Mesenchymal stem cell (in vitro differentiated cells and primary cell): ENCODE data around the gene HSF2BP.
"Not testable (repeated sequence)": the region's sequence is repeated elsewhere in the genome, so short reads cannot be mapped to it uniquely, and the experiment has no call there.

ENCODE experiments used
- DNase-seq: peaks from one replicate; pipeline ENCODE4 v3.0.0-alpha.2; 2013
- H2AFZ ChIP-seq: one replicate; pipeline ENCODE4 v1.6.1; 2013; ENCODE audit warnings: low read depth, mild to moderate bottlenecking, control low read depth, inconsistent platforms, low read length, moderate library complexity
- H2AK5ac ChIP-seq: 2 replicates; pipeline ENCODE4 v1.6.1; 2013; ENCODE audit warnings: low read length, moderate library complexity, mild to moderate bottlenecking, inconsistent platforms; ENCODE audit not compliant: severe bottlenecking
- H2BK120ac ChIP-seq: one replicate; pipeline ENCODE4 v1.6.1; 2013; ENCODE audit warnings: low read depth, mild to moderate bottlenecking, inconsistent platforms, low read length, moderate library complexity
- H2BK12ac ChIP-seq, 2 experiments: one replicate each; pipeline ENCODE4 v1.6.1; 2013; ENCODE audit warnings: inconsistent platforms in 2 of 2, low read length in 2 of 2, mild to moderate bottlenecking in 2 of 2, moderate library complexity in 2 of 2, control low read depth in 1 of 2
- H2BK15ac ChIP-seq: one replicate; pipeline ENCODE4 v1.6.1; 2013; ENCODE audit warnings: mild to moderate bottlenecking, low read depth, inconsistent platforms; ENCODE audit not compliant: poor library complexity, severe bottlenecking
- H2BK5ac ChIP-seq: 2 replicates; pipeline ENCODE4 v1.6.1; 2013; ENCODE audit warnings: low read depth, mild to moderate bottlenecking, low read length, control low read depth, inconsistent platforms; ENCODE audit not compliant: poor library complexity, severe bottlenecking
- H3K14ac ChIP-seq, 2 experiments: one replicate each; pipeline ENCODE4 v1.6.1; 2013; ENCODE audit warnings: inconsistent platforms in 2 of 2, low read length in 2 of 2, control low read depth in 1 of 2, mild to moderate bottlenecking in 1 of 2, moderate library complexity in 1 of 2
- H3K18ac ChIP-seq, 2 experiments: one replicate each; pipeline ENCODE4 v1.6.1; 2013; ENCODE audit warnings: inconsistent platforms in 2 of 2, low read length in 2 of 2, control low read depth in 1 of 2, low read depth in 1 of 2, mild to moderate bottlenecking in 1 of 2
- H3K23ac ChIP-seq, 2 experiments: one replicate each; pipeline ENCODE4 v1.6.1; 2013; ENCODE audit warnings: inconsistent platforms in 2 of 2, low read length in 2 of 2, mild to moderate bottlenecking in 2 of 2, moderate library complexity in 2 of 2, control low read depth in 1 of 2
- H3K27ac ChIP-seq: 2 replicates; pipeline ENCODE4 v1.5.1; 2013; ENCODE audit warnings: mild to moderate bottlenecking, moderate library complexity, low read length, control low read depth, inconsistent platforms; ENCODE audit not compliant: poor library complexity, severe bottlenecking
- H3K27me3 ChIP-seq, 2 experiments: 2 replicates each; pipeline versions ENCODE4 v1.6.1 to v1.7.0; 2013; ENCODE audit warnings: low read length in 2 of 2, mild to moderate bottlenecking in 2 of 2, moderate library complexity in 2 of 2, control low read depth in 1 of 2, inconsistent platforms in 1 of 2; ENCODE audit not compliant: control insufficient read depth in 1 of 2, insufficient read depth in 1 of 2
- H3K36me3 ChIP-seq, 2 experiments: 2 replicates each; pipeline versions ENCODE4 v1.6.1 to v1.7.0; 2013; ENCODE audit warnings: low read length in 2 of 2, control low read depth in 1 of 2, inconsistent platforms in 1 of 2, low read depth in 1 of 2, mild to moderate bottlenecking in 1 of 2; ENCODE audit not compliant: insufficient read depth in 2 of 2, control insufficient read depth in 1 of 2
- H3K4ac ChIP-seq, 2 experiments: one replicate each; pipeline ENCODE4 v1.6.1; 2013; ENCODE audit warnings: inconsistent platforms in 2 of 2, low read length in 2 of 2, mild to moderate bottlenecking in 2 of 2, moderate library complexity in 2 of 2, control low read depth in 1 of 2, low read depth in 1 of 2
- H3K4me1 ChIP-seq: 2 replicates; pipeline ENCODE4 v1.6.1; 2013; ENCODE audit warnings: low read depth, low read length, control low read depth; ENCODE audit not compliant: control insufficient read depth, insufficient read depth
- H3K4me2 ChIP-seq: 2 replicates; pipeline ENCODE4 v1.6.1; 2013; ENCODE audit warnings: low read length, mild to moderate bottlenecking, inconsistent platforms; ENCODE audit not compliant: poor library complexity, severe bottlenecking
- H3K4me3 ChIP-seq, 2 experiments: 2 replicates each; pipeline versions ENCODE4 v1.5.1 to v1.7.0; 2013; ENCODE audit warnings: low read length in 2 of 2, mild to moderate bottlenecking in 2 of 2, control low read depth in 1 of 2, low read depth in 1 of 2; ENCODE audit not compliant: insufficient read depth in 1 of 2
- H3K79me1 ChIP-seq: replicated peaks from 2 replicates; pipeline ENCODE4 v1.6.1; 2013; ENCODE audit warnings: mild to moderate bottlenecking, control low read depth, low read length, inconsistent platforms; ENCODE audit not compliant: poor library complexity, severe bottlenecking
- H3K9ac ChIP-seq: 2 replicates; pipeline ENCODE4 v1.7.0; 2013; ENCODE audit warnings: mild to moderate bottlenecking, low read length, moderate library complexity
- H3K9me3 ChIP-seq: 2 replicates; pipeline ENCODE4 v1.7.0; 2013; ENCODE audit warnings: mild to moderate bottlenecking, low read length; ENCODE audit not compliant: control insufficient read depth
- H4K8ac ChIP-seq: one replicate; pipeline ENCODE4 v1.6.1; 2013; ENCODE audit warnings: inconsistent platforms, mild to moderate bottlenecking, low read length, moderate library complexity
- H4K91ac ChIP-seq: one replicate; pipeline ENCODE4 v1.6.1; 2013; ENCODE audit warnings: mild to moderate bottlenecking, low read length, inconsistent platforms
- WGBS: methylation state at CpG from one replicate; pipeline ENCODE4 v1.1.7; 2013; ENCODE audit warnings: mixed read lengths; 5-methylcytosine and 5-hydroxymethylcytosine counted together

The HSF2BP gene

DNA sequence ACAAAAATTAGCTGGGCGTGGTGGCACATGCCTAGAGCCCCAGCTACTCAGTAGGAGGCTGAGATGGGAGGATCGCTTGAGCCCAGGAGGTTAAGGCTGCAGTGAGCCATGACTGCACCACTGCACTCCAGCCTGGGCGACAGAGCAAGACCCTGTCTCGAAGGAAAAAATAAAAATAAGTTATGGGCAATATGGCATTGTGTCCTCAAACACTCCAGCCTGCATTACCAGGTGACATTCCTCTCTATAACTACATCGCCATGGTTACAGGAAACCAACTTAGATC is 40.1 kb upstream of the HSF2BP start:
- WGBS: 87% methylated on average over 5 of the region's 5 CpGs
- H2BK5ac ChIP-seq, DNase-seq, H3K14ac ChIP-seq, H3K9me3 ChIP-seq, H2AFZ ChIP-seq, H3K9ac ChIP-seq, H2AK5ac ChIP-seq, H3K18ac ChIP-seq, H3K4me3 ChIP-seq, H2BK120ac ChIP-seq, H3K79me1 ChIP-seq, H3K27me3 ChIP-seq, H3K27ac ChIP-seq, H4K8ac ChIP-seq, H4K91ac ChIP-seq, H2BK15ac ChIP-seq, H2BK12ac ChIP-seq, H3K23ac ChIP-seq, H3K4me2 ChIP-seq, H3K4ac ChIP-seq: not testable (repeated sequence)
- H3K4me1 ChIP-seq: peaks cover 18% of the 10 kb centered on the region
- peaks cover 13 to 22% of the 10 kb centered on the region in 2 experiments for H3K36me3 ChIP-seq

DNA sequence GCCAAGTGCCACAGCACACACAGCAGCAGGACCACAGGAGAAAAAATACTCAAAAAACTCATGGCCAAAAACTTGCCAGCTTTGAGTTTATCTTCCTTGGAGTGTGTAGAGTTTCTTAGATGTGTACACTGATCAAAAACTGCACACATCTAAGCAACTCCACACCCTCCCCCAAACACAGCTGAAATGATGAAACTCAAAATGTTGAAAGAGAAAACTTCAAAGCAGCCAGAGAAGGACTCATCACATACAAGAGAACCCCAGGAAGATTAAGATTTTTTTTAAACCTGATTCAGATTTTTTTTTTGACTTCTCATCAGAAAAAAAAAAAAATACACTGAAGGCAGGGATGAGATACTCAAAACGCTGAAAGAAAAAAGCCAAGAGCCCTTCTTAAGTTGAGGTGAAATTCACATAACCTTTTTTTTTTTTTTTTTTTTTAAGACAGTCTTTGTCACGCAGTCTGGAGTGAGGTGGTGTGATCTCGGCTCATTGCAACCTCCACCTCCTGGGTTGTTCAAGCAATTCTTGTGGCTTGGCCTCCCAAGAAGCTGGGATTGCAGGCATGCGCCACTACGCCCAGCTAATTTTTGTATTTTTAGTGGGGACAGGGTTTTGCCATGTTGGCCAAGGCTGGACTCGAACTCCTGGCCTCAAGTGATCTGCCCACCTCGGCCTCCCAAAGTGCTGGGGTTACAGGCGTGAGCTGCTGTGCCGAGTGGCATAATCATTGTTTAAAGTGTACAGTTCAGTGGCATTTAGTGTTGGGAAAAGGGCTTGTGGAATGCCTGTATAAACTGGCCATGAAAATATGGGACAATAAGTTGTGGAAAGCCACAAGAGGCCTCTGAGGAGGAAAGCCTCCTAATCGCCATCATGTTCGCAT is 38.7 kb upstream of the HSF2BP start:
- H3K4ac ChIP-seq: no peak overlapping the region
- no peak overlapping the region for H4K91ac ChIP-seq
- H2BK12ac ChIP-seq: no peak overlapping the region
- H2BK15ac ChIP-seq: no peak overlapping the region
- no peak overlapping the region for H2BK5ac ChIP-seq
- H3K27me3 ChIP-seq: no peaks in the 10 kb centered on the region
- H2BK120ac ChIP-seq: no peak overlapping the region
- H3K14ac ChIP-seq: no peak overlapping the region
- peak; percentile 41 for DNase-seq
- H4K8ac ChIP-seq: no peak overlapping the region
- peaks cover 6% of the 10 kb centered on the region for H3K79me1 ChIP-seq
- H2AK5ac ChIP-seq: no peak overlapping the region
- H3K27ac ChIP-seq: no peak overlapping the region
- H3K9me3 ChIP-seq: no peaks in the 10 kb centered on the region
- H3K36me3 ChIP-seq: peaks cover 22 to 36% of the 10 kb centered on the region in 2 experiments
- no peak overlapping the region for H3K18ac ChIP-seq
- no peak overlapping the region for H2AFZ ChIP-seq
- no peak overlapping the region for H3K23ac ChIP-seq
- WGBS: 94% methylated on average over 10 of the region's 11 CpGs
- no peak overlapping the region for H3K9ac ChIP-seq
- H3K4me1 ChIP-seq: peaks cover 11% of the 10 kb centered on the region
- no peak overlapping the region for H3K4me3 ChIP-seq
- H3K4me2 ChIP-seq: no peak overlapping the region

DNA sequence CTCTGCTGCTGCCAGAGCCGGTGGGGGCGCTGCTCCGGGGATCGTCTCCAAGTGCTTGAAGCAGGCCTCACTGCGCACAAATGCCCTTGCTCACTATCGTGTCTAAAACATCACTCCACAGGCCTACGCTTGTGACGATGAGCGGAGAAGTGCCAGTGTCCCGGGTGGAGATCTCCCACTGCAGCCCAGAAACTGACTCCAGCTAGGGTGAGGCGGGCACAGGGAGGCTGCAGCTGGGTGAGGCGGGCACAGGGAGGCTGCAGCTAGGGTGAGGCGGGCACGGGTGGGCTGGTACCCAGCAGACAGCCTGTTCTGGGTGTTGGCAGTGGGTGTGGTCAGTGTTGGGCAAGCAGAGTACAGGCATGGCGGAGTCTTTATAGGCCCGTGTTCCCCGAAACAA is 36.9 kb upstream of the HSF2BP start:
- H2BK120ac ChIP-seq: no peak overlapping the region
- H3K27ac ChIP-seq: no peak overlapping the region
- WGBS: 90% methylated on average over 13 of the region's 17 CpGs

DNA sequence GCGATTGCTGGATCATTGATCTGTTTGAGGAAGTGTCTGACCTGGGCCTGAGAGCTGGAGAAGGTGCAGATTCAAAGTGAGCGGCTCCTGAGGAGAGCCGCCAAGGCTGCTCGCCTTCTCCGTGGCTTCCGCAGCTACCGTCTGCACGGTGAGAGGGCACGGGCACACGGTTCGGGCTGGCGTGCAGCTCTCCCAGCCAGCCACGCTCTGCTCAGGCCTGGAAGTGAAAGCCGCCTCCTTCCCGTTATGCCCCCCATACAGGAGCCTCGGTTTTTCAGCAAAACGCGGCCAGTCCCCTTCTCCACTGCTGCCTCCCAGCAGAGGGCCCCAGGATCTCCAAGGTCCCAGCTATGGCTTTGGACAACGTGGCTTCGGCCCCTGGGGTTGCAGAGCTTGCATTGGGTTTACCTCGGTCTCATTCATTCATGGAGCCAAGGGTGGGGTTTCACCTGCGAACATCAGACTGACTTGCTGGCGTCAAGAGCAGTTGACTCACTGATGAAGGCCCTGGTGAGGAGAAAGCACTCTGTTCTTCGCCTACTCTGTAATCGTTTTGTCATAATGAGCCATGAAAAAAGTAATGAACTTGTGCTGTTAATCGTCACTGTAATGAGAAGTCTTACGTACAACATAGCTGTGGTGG is 35.3 kb upstream of the HSF2BP start:
- Histone ChIP-seq H3K18ac (no peak overlapping the region), H2AFZ (no peak overlapping the region), H2BK5ac (no peak overlapping the region), H4K8ac (no peak overlapping the region), H3K14ac (no peak overlapping the region), H2BK15ac (no peak overlapping the region), H2AK5ac (no peak overlapping the region), H3K4me3 (no peak overlapping the region), H3K36me3 (peaks cover 53 to 67% of the 10 kb centered on the region in 2 experiments), H3K27me3 (no peaks in the 10 kb centered on the region), H3K4me1 (peaks cover 3% of the 10 kb centered on the region), H3K9ac (no peak overlapping the region), H3K27ac (no peak overlapping the region), H4K91ac (no peak overlapping the region), H3K79me1 (peaks cover 9% of the 10 kb centered on the region), H3K23ac (no peak overlapping the region), H2BK12ac (no peak overlapping the region), H3K4me2 (no peak overlapping the region), H3K4ac (no peak overlapping the region), H2BK120ac (no peak overlapping the region), H3K9me3 (no peaks in the 10 kb centered on the region)
- 95% methylated on average over 27 of the region's 27 CpGs for WGBS
- no peak for DNase-seq

More for the DNA sequence above, 36.9 kb upstream of the HSF2BP start:
- no peak overlapping the region for H3K23ac ChIP-seq
- H3K4me1 ChIP-seq: peaks cover 3% of the 10 kb centered on the region
- no peak overlapping the region for H3K4ac ChIP-seq
- H2AK5ac ChIP-seq: no peak overlapping the region
- peaks cover 38 to 51% of the 10 kb centered on the region in 2 experiments for H3K36me3 ChIP-seq
- H2BK5ac ChIP-seq: no peak overlapping the region
- H3K4me3 ChIP-seq: peak overlapping the region in 1 of 2 experiments; percentile 24
- no peak overlapping the region for H3K14ac ChIP-seq
- H3K79me1 ChIP-seq: peaks cover 6% of the 10 kb centered on the region
- H2AFZ ChIP-seq: no peak overlapping the region
- peak overlapping the region; percentile 84 for H4K91ac ChIP-seq
- no peak overlapping the region for H3K4me2 ChIP-seq
- no peak overlapping the region for H2BK12ac ChIP-seq
- no peak overlapping the region for H2BK15ac ChIP-seq
- no peak overlapping the region for H3K18ac ChIP-seq
- DNase-seq: no peak
- H4K8ac ChIP-seq: no peak overlapping the region
- no peak overlapping the region for H3K9ac ChIP-seq
- no peaks in the 10 kb centered on the region for H3K9me3 ChIP-seq
- H3K27me3 ChIP-seq: no peaks in the 10 kb centered on the region
